Naive B cell (primary cell): Measurements from ENCODE around the gene CMTM7. TPM values are rescaled to one million over a fixed set of nuclear protein-coding genes. Genes with fewer than 3 reads are reported as not detected.
"Not testable (repeated sequence)": the region's sequence is repeated elsewhere in the genome, so short reads cannot be mapped to it uniquely, and the experiment has no call there.

ENCODE experiments used
- ATAC-seq, 2 donors: fragments of 150-1000 bp; cut with Tn5 transposase; 2 replicates each; pipeline ENCODE4 v1.10.0; 2021; ENCODE audit warnings: low read depth in 2 of 2, mild to moderate bottlenecking in 2 of 2, moderate library complexity in 2 of 2
- DNase-seq: peaks from one replicate; pipeline ENCODE4 v3.0.0; 2022
- H3K27ac Mint-ChIP-seq, 6 donors: one replicate each; pipeline ENCODE4 v1.8.0; 2020 to 2022; ENCODE audit warnings: mild to moderate bottlenecking in 6 of 6, mixed read lengths in 6 of 6, moderate library complexity in 5 of 6, inconsistent platforms in 2 of 6
- H3K27me3 Mint-ChIP-seq, 3 donors: one replicate each; pipeline ENCODE4 v1.8.0; 2021 to 2022; ENCODE audit warnings: mixed read lengths in 3 of 3, mild to moderate bottlenecking in 1 of 3
- H3K36me3 Mint-ChIP-seq, 2 donors: one replicate each; pipeline ENCODE4 v1.8.0; 2020 to 2022; ENCODE audit warnings: mixed read lengths in 2 of 2, inconsistent platforms in 1 of 2, mild to moderate bottlenecking in 1 of 2
- H3K4me1 Mint-ChIP-seq, 3 donors: one replicate each; pipeline ENCODE4 v1.8.0; 2020 to 2022; ENCODE audit warnings: mixed read lengths in 3 of 3, inconsistent platforms in 1 of 3, mild to moderate bottlenecking in 1 of 3, moderate library complexity in 1 of 3
- H3K4me3 Mint-ChIP-seq, 8 donors: one replicate each; pipeline ENCODE4 v1.8.0; 2020 to 2022; ENCODE audit warnings: mild to moderate bottlenecking in 8 of 8, mixed read lengths in 8 of 8, moderate library complexity in 8 of 8, inconsistent platforms in 2 of 8
- H3K9me3 Mint-ChIP-seq, 7 donors: one replicate each; pipeline ENCODE4 v1.8.0; 2020 to 2022; ENCODE audit warnings: mixed read lengths in 7 of 7, mild to moderate bottlenecking in 5 of 7, inconsistent platforms in 2 of 7, moderate library complexity in 1 of 7
- polyA plus RNA-seq, 6 donors: library from polyadenylated mRNA; unstranded; fragments of 300-500 nt; fragmentation: Illumina TruSeq; gene quantifications; one replicate each; pipeline ENCODE4 v1.2.3, GENCODE V29; 2021; ENCODE audit warnings: low read depth in 6 of 6

Gene CMTM7
- polyA plus RNA-seq, 6 donors from 2014 or later: 56.8 to 116 (median 73.3) TPM

DNA sequence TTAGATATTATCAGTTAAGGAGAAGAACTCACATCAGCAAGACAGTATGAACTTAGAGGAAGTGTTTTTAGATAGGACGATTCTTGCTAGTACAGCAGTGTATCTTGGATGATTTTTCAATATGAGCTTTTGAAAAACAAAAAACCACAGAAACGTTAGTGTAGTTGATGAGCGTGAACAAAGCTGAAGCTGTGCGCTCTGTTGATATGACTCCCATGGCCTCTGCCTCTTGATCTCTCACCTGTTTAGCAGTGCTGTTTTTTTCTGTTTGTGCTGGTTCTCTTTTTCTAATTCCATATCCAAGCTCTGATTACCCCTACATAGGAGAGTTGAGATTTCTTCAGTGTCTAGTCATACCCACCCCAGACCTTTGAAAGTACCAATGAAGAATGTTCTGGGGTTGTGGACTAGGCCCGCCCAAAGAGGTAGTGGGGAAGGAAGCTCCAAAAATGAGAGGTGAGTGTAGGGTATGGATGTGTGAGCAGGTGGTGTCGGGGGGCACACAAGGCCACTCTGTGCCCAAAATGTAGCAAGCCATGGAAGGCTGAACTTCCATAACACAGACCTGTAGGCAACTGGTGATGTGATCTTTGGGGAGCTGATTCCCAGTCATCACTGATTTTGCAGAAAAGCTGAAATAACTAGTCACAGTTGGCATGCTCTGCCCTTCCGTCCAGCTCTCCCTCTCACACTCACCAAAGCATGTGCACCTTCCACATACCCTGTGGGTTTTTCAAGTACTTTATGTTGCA lies 20.0 kb upstream of the CMTM7 start:
- H3K4me1 Mint-ChIP-seq: peaks cover 19 to 43% (median 33%) of the 10 kb centered on the region in 3 donors
- H3K27ac Mint-ChIP-seq: peak overlapping the region; percentile 14 to 80 (median 60)
- no peaks in the 10 kb centered on the region for H3K36me3 Mint-ChIP-seq
- peak; percentile 55 for DNase-seq
- peak overlapping the region in 5 of 8 donors; percentile 1 to 53 (median 9) for H3K4me3 Mint-ChIP-seq
- no peaks in the 10 kb centered on the region for H3K9me3 Mint-ChIP-seq
- H3K27me3 Mint-ChIP-seq: peaks cover 0 to 4% (median 0%) of the 10 kb centered on the region in 3 donors
- peak; percentile 66 to 72 for ATAC-seq

DNA sequence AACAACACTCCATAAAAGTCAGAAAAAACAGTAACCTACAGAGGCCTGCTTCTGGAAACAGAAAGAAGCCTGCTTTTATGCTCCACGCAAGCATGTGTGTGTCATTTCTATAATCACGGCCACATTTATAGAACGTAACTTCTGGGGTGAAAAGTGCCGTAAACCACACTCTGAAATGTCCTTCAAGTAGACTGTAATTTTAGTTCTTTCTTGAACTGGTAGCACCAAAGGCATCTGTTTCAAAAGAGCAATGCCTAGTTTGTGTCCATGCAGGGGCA lies 19.5 kb upstream of the CMTM7 start:
- Mint-ChIP-seq H3K4me3 (peak overlapping the region in 1 of 8 donors; percentile 53), H3K4me1 (peaks cover 16 to 38% (median 28%) of the 10 kb centered on the region in 3 donors), H3K27me3 (peaks cover 0 to under 1% (median 0%) of the 10 kb centered on the region in 3 donors), H3K9me3 (no peaks in the 10 kb centered on the region), H3K36me3 (no peaks in the 10 kb centered on the region), H3K27ac (peak overlapping the region in 2 of 6 donors; percentile 14 to 48)
- no peak for DNase-seq
- ATAC-seq: no peak

DNA sequence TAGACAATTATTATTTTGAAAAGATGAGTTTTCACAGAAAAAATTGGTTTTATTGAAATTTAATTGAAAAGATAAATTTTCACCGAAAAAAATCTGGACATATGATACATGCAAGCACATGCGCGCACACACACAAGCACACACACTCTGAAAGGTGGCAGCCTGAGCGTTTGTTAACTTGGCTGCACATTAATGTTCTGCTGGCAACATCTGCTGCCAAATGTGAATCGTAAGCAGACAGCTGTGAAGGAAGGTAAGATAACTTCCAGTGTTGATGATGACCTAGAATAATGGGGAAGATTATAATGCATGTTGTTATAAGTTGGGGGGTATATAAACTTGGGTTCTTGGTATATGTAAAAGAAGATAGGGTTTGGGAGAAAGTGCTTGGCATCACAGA lies 18.4 kb upstream of the CMTM7 start:
- H3K27me3 Mint-ChIP-seq: no peaks in the 10 kb centered on the region
- H3K4me3 Mint-ChIP-seq: no peak overlapping the region
- no peaks in the 10 kb centered on the region for H3K9me3 Mint-ChIP-seq
- no peak for DNase-seq
- H3K36me3 Mint-ChIP-seq: no peaks in the 10 kb centered on the region
- ATAC-seq: no peak
- H3K27ac Mint-ChIP-seq: peak overlapping the region in 1 of 6 donors; percentile 29
- H3K4me1 Mint-ChIP-seq: peaks cover 12 to 27% (median 18%) of the 10 kb centered on the region in 3 donors

- H3K9me3 Mint-ChIP-seq: no peaks in the 10 kb centered on the region
- H3K27ac Mint-ChIP-seq: peak overlapping the region in 1 of 6 donors; percentile 29
- peaks cover 12 to 27% (median 18%) of the 10 kb centered on the region in 3 donors for H3K4me1 Mint-ChIP-seq
- no peaks in the 10 kb centered on the region for H3K27me3 Mint-ChIP-seq
- no peak overlapping the region for H3K4me3 Mint-ChIP-seq
- H3K36me3 Mint-ChIP-seq: no peaks in the 10 kb centered on the region
- ATAC-seq (no peak), DNase-seq (no peak)
Measured at GRCh38 chr3:32373844-32374243, 17.8 kb upstream of the CMTM7 start.

DNA sequence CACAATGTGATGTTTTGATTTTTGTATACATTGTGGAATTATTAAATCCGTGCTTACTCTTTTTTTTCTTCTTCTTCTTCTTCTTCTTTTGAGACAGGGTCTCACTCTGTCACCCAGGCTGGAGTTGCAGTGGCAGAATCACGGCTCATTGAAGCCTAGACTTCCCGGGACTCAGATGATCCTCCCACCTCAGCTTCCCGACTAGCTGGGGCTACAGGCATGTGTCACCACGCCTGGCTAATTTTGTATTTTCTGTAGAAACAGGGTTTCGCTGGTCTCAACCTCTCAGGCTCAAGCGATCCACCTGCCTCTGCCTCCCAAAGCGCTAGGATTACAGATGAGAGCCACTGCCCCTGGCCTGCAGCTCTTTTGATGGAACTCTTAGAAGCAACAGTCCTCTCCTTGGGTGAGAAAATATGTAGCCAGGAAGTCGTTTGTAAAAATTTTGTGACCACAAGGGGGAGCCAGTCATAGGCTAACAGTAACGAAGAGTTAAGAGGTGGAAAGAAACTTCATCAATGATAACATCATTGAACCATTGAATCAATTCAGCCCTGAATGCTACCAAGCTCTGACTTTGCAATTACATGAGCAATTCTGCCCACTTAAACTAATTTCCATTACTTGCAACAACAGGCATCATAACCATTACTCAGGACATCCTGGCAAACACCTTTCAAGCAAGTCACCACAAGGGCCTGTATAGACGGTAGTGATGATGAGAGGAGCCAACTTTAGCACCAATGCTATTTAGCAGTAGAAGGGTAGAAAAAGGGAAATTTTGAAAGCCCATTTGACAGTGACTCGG lies 16.7 kb upstream of the CMTM7 start:
- H3K27ac Mint-ChIP-seq: peak overlapping the region; percentile 49 to 91 (median 60)
- peak overlapping the region in 1 of 8 donors; percentile 51 for H3K4me3 Mint-ChIP-seq
- ATAC-seq (peak; percentile 61 to 75), DNase-seq (peak; percentile 73)
- H3K27me3 Mint-ChIP-seq: no peaks in the 10 kb centered on the region
- H3K9me3 Mint-ChIP-seq: no peaks in the 10 kb centered on the region
- H3K4me1 Mint-ChIP-seq: peaks cover 12 to 29% (median 18%) of the 10 kb centered on the region in 3 donors
- H3K36me3 Mint-ChIP-seq: no peaks in the 10 kb centered on the region

GRCh38 chr3:32375596-32375930 lies 16.1 kb upstream of the CMTM7 start:
- no peaks in the 10 kb centered on the region for H3K36me3 Mint-ChIP-seq
- H3K27ac Mint-ChIP-seq: peak overlapping the region in 1 of 6 donors; percentile 57

GRCh38 chr3:32376115-32376514 lies 15.5 kb upstream of the CMTM7 start:
- H3K27me3 Mint-ChIP-seq: no peaks in the 10 kb centered on the region
- no peaks in the 10 kb centered on the region for H3K9me3 Mint-ChIP-seq
- H3K4me1 Mint-ChIP-seq: peaks cover 12 to 23% (median 18%) of the 10 kb centered on the region in 3 donors
- H3K36me3 Mint-ChIP-seq: no peaks in the 10 kb centered on the region
- no peak for DNase-seq
- no peak overlapping the region for H3K4me3 Mint-ChIP-seq
- ATAC-seq: no peak
- no peak overlapping the region for H3K27ac Mint-ChIP-seq

More at GRCh38 chr3:32375596-32375930, 16.1 kb upstream of the CMTM7 start:
- no peak for DNase-seq
- Mint-ChIP-seq H3K4me1 (peaks cover 12 to 25% (median 18%) of the 10 kb centered on the region in 3 donors), H3K27me3 (no peaks in the 10 kb centered on the region), H3K9me3 (no peaks in the 10 kb centered on the region), H3K4me3 (no peak overlapping the region)
- ATAC-seq: no peak

- H3K27ac Mint-ChIP-seq: no peak overlapping the region
- ATAC-seq: no peak
Measured at GRCh38 chr3:32379831-32380500, 11.7 kb upstream of the CMTM7 start.

GRCh38 chr3:32381922-32382321 lies 9.7 kb upstream of the CMTM7 start:
- ATAC-seq (no peak), DNase-seq (no peak)
- Mint-ChIP-seq H3K36me3 (no peaks in the 10 kb centered on the region), H3K9me3 (no peaks in the 10 kb centered on the region), H3K4me1 (peaks cover 16 to 22% (median 16%) of the 10 kb centered on the region in 3 donors), H3K27me3 (peaks cover 0 to 6% (median 0%) of the 10 kb centered on the region in 3 donors), H3K4me3 (no peak overlapping the region), H3K27ac (no peak overlapping the region)

More at GRCh38 chr3:32379831-32380500, 11.7 kb upstream of the CMTM7 start:
- no peaks in the 10 kb centered on the region for H3K36me3 Mint-ChIP-seq
- H3K4me1 Mint-ChIP-seq: peaks cover 10 to 19% (median 14%) of the 10 kb centered on the region in 3 donors
- H3K4me3 Mint-ChIP-seq: no peak overlapping the region
- peaks cover 0 to 4% (median 0%) of the 10 kb centered on the region in 3 donors for H3K27me3 Mint-ChIP-seq
- no peaks in the 10 kb centered on the region for H3K9me3 Mint-ChIP-seq
- DNase-seq: no peak

DNA sequence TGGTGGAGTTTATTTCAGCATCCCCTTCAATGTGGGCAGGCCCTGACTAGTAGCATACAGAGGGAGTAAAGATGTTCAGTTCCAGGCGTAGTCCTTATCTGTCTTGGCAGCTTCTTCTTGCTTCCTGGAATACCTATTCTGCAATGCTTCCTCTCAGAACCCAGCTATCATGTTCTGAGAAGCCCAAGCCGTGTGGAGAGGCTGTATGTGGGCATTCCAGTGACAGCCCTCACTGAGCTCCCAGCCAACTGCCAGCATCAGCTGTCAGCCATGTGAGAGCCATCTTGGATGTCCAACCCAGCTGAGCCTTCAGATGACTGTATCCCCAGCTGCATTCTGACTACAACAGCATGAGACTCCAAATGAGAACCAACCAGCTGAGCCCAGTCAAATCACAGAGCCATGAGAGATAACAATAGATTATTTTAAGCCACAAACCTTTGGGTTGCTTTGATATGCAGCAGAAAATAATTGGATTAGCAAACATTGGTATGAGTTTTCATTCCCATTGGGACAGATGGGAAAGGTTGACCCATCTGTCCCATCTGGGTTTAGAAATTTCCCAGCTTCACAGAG lies 8.4 kb upstream of the CMTM7 start:
- ATAC-seq (no peak), DNase-seq (no peak)
- Mint-ChIP-seq H3K9me3 (no peaks in the 10 kb centered on the region), H3K36me3 (no peaks in the 10 kb centered on the region), H3K27ac (peak overlapping the region in 2 of 6 donors; percentile 84 to 93), H3K27me3 (peaks cover 0 to 6% (median 0%) of the 10 kb centered on the region in 3 donors), H3K4me1 (peaks cover 16 to 24% (median 16%) of the 10 kb centered on the region in 3 donors), H3K4me3 (no peak overlapping the region)

- DNase-seq: peak; percentile 32
- ATAC-seq: peak; percentile 85 to 88
- Mint-ChIP-seq H3K4me3 (peak overlapping the region in 4 of 8 donors; percentile 7 to 30 (median 18)), H3K27ac (peak overlapping the region in 5 of 6 donors; percentile 3 to 96 (median 93)), H3K4me1 (peaks cover 16 to 24% (median 20%) of the 10 kb centered on the region in 3 donors), H3K36me3 (no peaks in the 10 kb centered on the region), H3K27me3 (peaks cover 0 to 6% (median 0%) of the 10 kb centered on the region in 3 donors), H3K9me3 (no peaks in the 10 kb centered on the region)
Measured at GRCh38 chr3:32384938-32385337, 6.7 kb upstream of the CMTM7 start.

DNA sequence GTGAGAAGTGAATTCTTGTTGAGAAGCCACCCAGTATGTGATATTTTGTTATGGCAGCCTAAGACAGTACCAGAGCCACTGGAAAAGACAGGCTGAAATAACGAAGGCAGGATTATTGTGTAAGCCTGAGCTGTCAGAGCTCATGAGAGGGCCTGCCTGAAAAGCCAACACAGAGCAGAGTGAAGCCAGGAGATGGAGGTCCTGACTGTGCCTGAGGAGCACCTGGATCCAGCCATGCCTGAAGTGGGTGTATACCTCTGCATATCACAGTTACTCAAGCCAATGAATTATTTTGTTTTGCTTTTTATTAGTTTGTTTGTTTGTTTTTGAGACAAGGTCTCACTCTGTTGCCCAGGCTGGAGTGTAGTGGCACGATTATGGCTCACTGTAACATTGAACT lies 4.1 kb upstream of the CMTM7 start:
- ATAC-seq (no peak), DNase-seq (no peak)
- Mint-ChIP-seq H3K4me3 (peak overlapping the region in 2 of 8 donors; percentile 28 to 30), H3K4me1 (peaks cover 30 to 36% (median 32%) of the 10 kb centered on the region in 3 donors), H3K9me3 (no peaks in the 10 kb centered on the region), H3K36me3 (no peaks in the 10 kb centered on the region), H3K27ac (peak overlapping the region in 3 of 6 donors; percentile 57 to 91 (median 57)), H3K27me3 (peaks cover 0 to 6% (median 0%) of the 10 kb centered on the region in 3 donors)

GRCh38 chr3:32389577-32389976 lies 2.1 kb upstream of the CMTM7 start:
- not testable (repeated sequence) for H3K36me3 Mint-ChIP-seq, H3K9me3 Mint-ChIP-seq, ATAC-seq, H3K27me3 Mint-ChIP-seq, DNase-seq
- peak overlapping the region in 3 of 8 donors; percentile 20 to 73 (median 22) for H3K4me3 Mint-ChIP-seq
- peak overlapping the region in 1 of 6 donors; percentile 28 for H3K27ac Mint-ChIP-seq
- peaks cover 45 to 49% (median 47%) of the 10 kb centered on the region in 3 donors for H3K4me1 Mint-ChIP-seq
